GM21786 (cell line): ENCODE measurements around the gene HNRNPR.

Experiments
- ATAC-seq: cut with Tn5 transposase; IDR thresholded peaks from one replicate; pipeline ENCODE4 v1.9.1; 2021; ENCODE audit not compliant: unreplicated experiment

Gene HNRNPR

GRCh38 chr1:23369335-23370013 is 25.4 kb upstream of the HNRNPR start, which contains the start of gene ZNF436:
Gene ZNF436 (minus strand): TSS chr1:23369836. CDS start chr1:23368005, 1,831 bp downstream.
- ATAC-seq = no peak

- peak; percentile 70 for ATAC-seq
These were observed 24.7 kb upstream of the HNRNPR start for GRCh38 chr1:23368562-23369334.

- ATAC-seq = peak; percentile 87
These were observed 23.9 kb upstream of the HNRNPR start for GRCh38 chr1:23367791-23368561.

- ATAC-seq = no peak
These were observed 23.3 kb upstream of the HNRNPR start for GRCh38 chr1:23367451-23367790.

GRCh38 chr1:23366598-23366997 is 22.5 kb upstream of the HNRNPR start:
- ATAC-seq = no peak

- no peak for ATAC-seq
These were observed 22.1 kb upstream of the HNRNPR start for GRCh38 chr1:23366146-23366545.

- no peak for ATAC-seq
These were observed 18.2 kb upstream of the HNRNPR start for GRCh38 chr1:23362218-23362713.

- no peak for ATAC-seq
These were observed 14.3 kb upstream of the HNRNPR start for GRCh38 chr1:23358310-23358875.

- ATAC-seq = no peak
These were observed 13.2 kb upstream of the HNRNPR start for GRCh38 chr1:23357138-23357908.

GRCh38 chr1:23356471-23357137 is 12.5 kb upstream of the HNRNPR start:
- no peak for ATAC-seq

- no peak for ATAC-seq
These were observed 10.2 kb upstream of the HNRNPR start for GRCh38 chr1:23354245-23354644.

GRCh38 chr1:23352096-23352695 is 8.1 kb upstream of the HNRNPR start:
- ATAC-seq = no peak

- ATAC-seq = no peak
These were observed 1.8 kb upstream of the HNRNPR start for GRCh38 chr1:23345920-23346319.

- no peak for ATAC-seq
These were observed 946 bp upstream of the HNRNPR start for GRCh38 chr1:23344987-23345472.

- peak; percentile 14 for ATAC-seq
These were observed 618 bp downstream of the HNRNPR start for GRCh38 chr1:23343221-23344110.

- ATAC-seq = no peak
These were observed 2.0 kb downstream of the HNRNPR start for GRCh38 chr1:23341931-23342692.

GRCh38 chr1:23339632-23340031 is 4.5 kb downstream of the HNRNPR start:
- no peak for ATAC-seq

- ATAC-seq = no peak
These were observed 6.2 kb downstream of the HNRNPR start for GRCh38 chr1:23337869-23338268.
